ENCODE results near the gene FAM114A1. TPM values are rescaled to one million over a fixed set of nuclear protein-coding genes. Genes with fewer than 3 reads are reported as not detected.
A peak's percentile ranks its signal among the peaks of the same experiment; 100 is the strongest.
"Not testable (repeated sequence)": the region's sequence is repeated elsewhere in the genome, so short reads cannot be mapped to it uniquely, and the experiment has no call there.

FAM114A1 gene
- polyA plus RNA-seq, 1 donor from 2014 or later = not detected

DNA sequence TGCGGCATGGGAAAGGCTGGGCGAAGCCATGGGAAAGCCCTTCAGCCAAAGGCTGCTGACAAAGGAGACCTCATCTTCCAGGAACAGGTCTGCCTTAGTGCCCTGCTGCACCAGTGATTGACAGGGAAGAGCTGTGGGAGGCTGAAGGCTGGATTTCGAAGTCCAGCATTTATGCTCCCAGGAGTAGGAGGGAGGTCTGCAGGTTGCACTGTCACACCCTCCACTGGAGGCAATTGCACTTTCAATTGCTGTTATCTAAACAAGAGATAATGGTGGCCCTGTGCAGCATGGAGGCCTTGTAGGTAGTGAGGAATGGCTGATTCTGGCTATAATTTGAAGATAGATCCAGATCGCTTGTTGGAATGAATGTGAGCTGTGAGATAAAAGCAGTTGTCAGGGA lies 43.7 kb downstream of the FAM114A1 start:
- Histone ChIP-seq H3K4me3 (ENCODE audit: low read length) (no peak overlapping the region), H3K36me3 (ENCODE audit: insufficient read depth, low read length) (no peaks in the 10 kb centered on the region), H2AFZ (ENCODE audit: low read depth, low read length) (no peak overlapping the region)

DNA sequence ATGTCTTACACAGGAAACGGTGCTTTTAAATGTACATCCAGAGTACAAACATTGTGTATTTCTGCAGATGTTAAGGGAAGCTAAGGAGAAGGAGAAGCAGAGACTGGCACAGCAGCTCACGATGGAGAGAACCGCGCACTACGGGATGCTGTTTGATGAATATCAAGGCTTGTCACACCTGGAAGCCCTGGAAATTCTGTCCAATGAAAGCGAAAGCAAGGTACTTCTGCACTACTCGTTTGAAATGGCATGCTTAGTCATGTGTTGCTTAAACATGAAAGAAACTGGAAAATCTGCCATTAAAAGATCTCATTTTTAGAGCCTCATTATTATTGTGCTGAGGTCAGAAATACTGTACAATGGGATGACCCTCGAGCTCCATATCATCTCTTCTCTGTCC lies 47.2 kb downstream of the FAM114A1 start:
- Histone ChIP-seq H2AFZ (ENCODE audit: low read depth, low read length) (no peak overlapping the region), H3K9me2 (ENCODE audit: insufficient read depth, low read length) (no peaks in the 10 kb centered on the region), H3F3A (ENCODE audit: insufficient read depth, low read length, poor library complexity, severe bottlenecking) (no peaks in the 10 kb centered on the region), H4K20me1 (ENCODE audit: insufficient read depth) (no peaks in the 10 kb centered on the region), H3K27me3 (ENCODE audit: insufficient read depth, low read depth, low read length) (no peaks in the 10 kb centered on the region), H3K27ac (ENCODE audit: low read length) (no peak overlapping the region), H3K4me2 (ENCODE audit: low read length) (no peak overlapping the region), H3K79me2 (replicated peaks; ENCODE audit: insufficient read depth, low read length) (no peaks in the 10 kb centered on the region), H3K4me3 (ENCODE audit: low read length) (no peak overlapping the region), H3K9me3 (ENCODE audit: low read length) (no peaks in the 10 kb centered on the region), H3K36me3 (ENCODE audit: insufficient read depth, low read length) (no peaks in the 10 kb centered on the region), H3K9ac (ENCODE audit: low read length) (no peak overlapping the region)
- TF ChIP-seq SMC3 (conservative IDR thresholded peaks at IDR 0.05; ENCODE audit: poor library complexity) = no peak
- TF ChIP-seq RAD21 (conservative IDR thresholded peaks at IDR 0.05) = no peak
- TF ChIP-seq MXI1 (conservative IDR thresholded peaks at IDR 0.05; ENCODE audit: poor library complexity, severe bottlenecking) = no peak
- TF ChIP-seq, protein P1, sequence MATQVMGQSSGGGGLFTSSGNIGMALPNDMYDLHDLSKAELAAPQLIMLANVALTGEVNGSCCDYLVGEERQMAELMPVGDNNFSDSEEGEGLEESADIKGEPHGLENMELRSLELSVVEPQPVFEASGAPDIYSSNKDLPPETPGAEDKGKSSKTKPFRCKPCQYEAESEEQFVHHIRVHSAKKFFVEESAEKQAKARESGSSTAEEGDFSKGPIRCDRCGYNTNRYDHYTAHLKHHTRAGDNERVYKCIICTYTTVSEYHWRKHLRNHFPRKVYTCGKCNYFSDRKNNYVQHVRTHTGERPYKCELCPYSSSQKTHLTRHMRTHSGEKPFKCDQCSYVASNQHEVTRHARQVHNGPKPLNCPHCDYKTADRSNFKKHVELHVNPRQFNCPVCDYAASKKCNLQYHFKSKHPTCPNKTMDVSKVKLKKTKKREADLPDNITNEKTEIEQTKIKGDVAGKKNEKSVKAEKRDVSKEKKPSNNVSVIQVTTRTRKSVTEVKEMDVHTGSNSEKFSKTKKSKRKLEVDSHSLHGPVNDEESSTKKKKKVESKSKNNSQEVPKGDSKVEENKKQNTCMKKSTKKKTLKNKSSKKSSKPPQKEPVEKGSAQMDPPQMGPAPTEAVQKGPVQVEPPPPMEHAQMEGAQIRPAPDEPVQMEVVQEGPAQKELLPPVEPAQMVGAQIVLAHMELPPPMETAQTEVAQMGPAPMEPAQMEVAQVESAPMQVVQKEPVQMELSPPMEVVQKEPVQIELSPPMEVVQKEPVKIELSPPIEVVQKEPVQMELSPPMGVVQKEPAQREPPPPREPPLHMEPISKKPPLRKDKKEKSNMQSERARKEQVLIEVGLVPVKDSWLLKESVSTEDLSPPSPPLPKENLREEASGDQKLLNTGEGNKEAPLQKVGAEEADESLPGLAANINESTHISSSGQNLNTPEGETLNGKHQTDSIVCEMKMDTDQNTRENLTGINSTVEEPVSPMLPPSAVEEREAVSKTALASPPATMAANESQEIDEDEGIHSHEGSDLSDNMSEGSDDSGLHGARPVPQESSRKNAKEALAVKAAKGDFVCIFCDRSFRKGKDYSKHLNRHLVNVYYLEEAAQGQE (IDR thresholded peaks at IDR 0.05; ENCODE audit: borderline replicate concordance) = no peak
- no peak for TF ChIP-seq TAF1 (IDR thresholded peaks at IDR 0.05; ENCODE audit: low read depth)
- TF ChIP-seq POLR2AphosphoS5 (IDR thresholded peaks at IDR 0.05) = no peak
- TF ChIP-seq EZH2 (IDR thresholded peaks at IDR 0.05; ENCODE audit: borderline replicate concordance, insufficient read depth, low read length, poor library complexity, severe bottlenecking) = no peak
- TF ChIP-seq CTCF (IDR thresholded peaks at IDR 0.05; ENCODE audit: poor library complexity, severe bottlenecking) = no peak
- no peak for TF ChIP-seq EP300 (conservative IDR thresholded peaks at IDR 0.05; ENCODE audit: poor library complexity, severe bottlenecking)

More for the DNA sequence above, 43.7 kb downstream of the FAM114A1 start:
- TF ChIP-seq POLR2AphosphoS5 (IDR thresholded peaks at IDR 0.05) (peak; percentile 34), MXI1 (conservative IDR thresholded peaks at IDR 0.05; ENCODE audit: poor library complexity, severe bottlenecking) (no peak)
- Histone ChIP-seq H3K27me3 (ENCODE audit: insufficient read depth, low read depth, low read length) (no peaks in the 10 kb centered on the region), H4K20me1 (ENCODE audit: insufficient read depth) (no peaks in the 10 kb centered on the region), H3K9ac (ENCODE audit: low read length) (no peak overlapping the region), H3K27ac (ENCODE audit: low read length) (no peak overlapping the region), H3K9me3 (ENCODE audit: low read length) (no peaks in the 10 kb centered on the region), H3K79me2 (replicated peaks; ENCODE audit: insufficient read depth, low read length) (no peaks in the 10 kb centered on the region), H3F3A (ENCODE audit: insufficient read depth, low read length, poor library complexity, severe bottlenecking) (no peaks in the 10 kb centered on the region), H3K4me2 (ENCODE audit: low read length) (no peak overlapping the region), H3K9me2 (ENCODE audit: insufficient read depth, low read length) (no peaks in the 10 kb centered on the region)

DNA sequence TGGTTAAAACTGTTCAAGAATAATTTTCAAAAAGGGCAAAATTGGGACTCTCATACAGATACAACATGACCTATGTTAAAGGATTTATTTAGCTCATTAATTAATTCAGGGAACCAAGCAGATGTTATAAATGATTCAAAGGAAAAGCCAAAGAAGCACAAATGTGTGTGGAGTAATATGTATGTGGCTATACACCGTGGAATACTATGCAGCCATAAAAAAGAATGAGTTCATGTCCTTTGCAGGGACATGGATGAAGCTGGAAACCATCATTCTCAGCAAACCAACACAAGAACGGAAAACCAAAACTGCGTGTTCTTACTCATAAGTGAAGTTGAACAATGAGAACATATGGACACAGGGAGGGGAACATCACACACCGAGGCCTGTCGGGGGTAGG lies 48.7 kb downstream of the FAM114A1 start:
- H4K20me1 ChIP-seq (ENCODE audit: insufficient read depth); H3K9ac ChIP-seq (ENCODE audit: low read length); H3K4me2 ChIP-seq (ENCODE audit: low read length); H2AFZ ChIP-seq (ENCODE audit: low read depth, low read length); H3K9me2 ChIP-seq (ENCODE audit: insufficient read depth, low read length); H3K4me3 ChIP-seq (ENCODE audit: low read length); H3K27ac ChIP-seq (ENCODE audit: low read length); H3K79me2 ChIP-seq (replicated peaks; ENCODE audit: insufficient read depth, low read length); H3K27me3 ChIP-seq (ENCODE audit: insufficient read depth, low read depth, low read length); H3K36me3 ChIP-seq (ENCODE audit: insufficient read depth, low read length); H3F3A ChIP-seq (ENCODE audit: insufficient read depth, low read length, poor library complexity, severe bottlenecking); H3K9me3 ChIP-seq (ENCODE audit: low read length): not testable (repeated sequence)
